Activated CD4-positive, alpha-beta T cell treated with anti-CD3 and anti-CD28 coated beads, Interleukin-2, amount 50 U/mL, for 1 hour (primary cell): Measurements from ENCODE around the gene FBLN2.
A peak's percentile ranks its signal among the peaks of the same experiment; 100 is the strongest.

Experiments
- DNase-seq: peaks from one replicate; pipeline ENCODE4 v3.0.0-alpha.2; 2020

FBLN2 gene

GRCh38 chr3:13653631-13654279, 104.8 kb downstream of the FBLN2 start:
- no peak for DNase-seq

GRCh38 chr3:13654330-13655060, 105.6 kb downstream of the FBLN2 start:
- DNase-seq, result no peak

- DNase-seq, result peak; percentile 18
Measured at GRCh38 chr3:13655061-13655913, 106.4 kb downstream of the FBLN2 start.

- DNase-seq, result no peak
Measured at GRCh38 chr3:13656584-13657301, 107.8 kb downstream of the FBLN2 start.

- peak; percentile 73 for DNase-seq
Measured at GRCh38 chr3:13657660-13658435, 108.9 kb downstream of the FBLN2 start.

GRCh38 chr3:13658681-13659080, 109.8 kb downstream of the FBLN2 start:
- no peak for DNase-seq

GRCh38 chr3:13659221-13659969, 110.5 kb downstream of the FBLN2 start:
- DNase-seq, result no peak

- no peak for DNase-seq
Measured at GRCh38 chr3:13660042-13660874, 111.3 kb downstream of the FBLN2 start.

- DNase-seq, result no peak
Measured at GRCh38 chr3:13661121-13661520, 112.2 kb downstream of the FBLN2 start.

GRCh38 chr3:13662238-13662847, 113.4 kb downstream of the FBLN2 start:
- no peak for DNase-seq

- DNase-seq, result no peak
Measured at GRCh38 chr3:13663781-13664535, 115.0 kb downstream of the FBLN2 start.

- DNase-seq, result no peak
Measured at GRCh38 chr3:13665582-13666226, 116.8 kb downstream of the FBLN2 start.

- DNase-seq, result no peak
Measured at GRCh38 chr3:13666227-13666619, 117.3 kb downstream of the FBLN2 start.

GRCh38 chr3:13666781-13667709, 118.1 kb downstream of the FBLN2 start:
- no peak for DNase-seq

GRCh38 chr3:13668136-13668535, 119.2 kb downstream of the FBLN2 start:
- DNase-seq, result no peak

- DNase-seq, result no peak
Measured at GRCh38 chr3:13669457-13669856, 120.5 kb downstream of the FBLN2 start.

- DNase-seq, result no peak
Measured at GRCh38 chr3:13670292-13670691, 121.4 kb downstream of the FBLN2 start.
